ENCODE results near the gene RHOV. TPM values are rescaled to one million over a fixed set of nuclear protein-coding genes. Genes with fewer than 3 reads are reported as not detected.
A peak's percentile ranks its signal among the peaks of the same experiment; 100 is the strongest.

RHOV gene
- total and polyA plus RNA-seq, 2 experiments from 2014 or later = not detected

GRCh38 chr15:40889112-40889511 lies 15.1 kb upstream of the RHOV start:
- Histone ChIP-seq H3K9ac (no peak overlapping the region), H3K9me2 (ENCODE audit: insufficient read depth) (no peaks in the 10 kb centered on the region), H3F3A (ENCODE audit: insufficient read depth) (no peaks in the 10 kb centered on the region), H3K79me2 (ENCODE audit: insufficient read depth) (no peaks in the 10 kb centered on the region), H3K9me3 (ENCODE audit: low read depth) (no peaks in the 10 kb centered on the region), H3K27ac (no peak overlapping the region), H3K4me1 (ENCODE audit: insufficient read depth) (no peaks in the 10 kb centered on the region), H4K20me1 (ENCODE audit: insufficient read depth) (no peaks in the 10 kb centered on the region), H3K4me3 (no peak overlapping the region), H3K36me3 (ENCODE audit: low read depth) (no peaks in the 10 kb centered on the region), H3K27me3 (replicated peaks; ENCODE audit: insufficient read depth) (no peaks in the 10 kb centered on the region), H3K4me2 (ENCODE audit: unreplicated experiment) (no peak overlapping the region), H2AFZ (no peak overlapping the region)
- in situ Hi-C loops (cut with MboI) = no loop called here
- no peak for TF ChIP-seq EZH2 (IDR thresholded peaks at IDR 0.05; ENCODE audit: insufficient read depth, poor library complexity, severe bottlenecking)
- no peak for TF ChIP-seq EZH2phosphoT487 (IDR thresholded peaks at IDR 0.05; ENCODE audit: insufficient read depth, low read depth)
- DNase-seq = no peak

- Histone ChIP-seq H3K4me2 (ENCODE audit: unreplicated experiment) (no peak overlapping the region), H3K27me3 (replicated peaks; ENCODE audit: insufficient read depth) (no peaks in the 10 kb centered on the region), H3K4me1 (ENCODE audit: insufficient read depth) (no peaks in the 10 kb centered on the region), H3K27ac (no peak overlapping the region), H2AFZ (no peak overlapping the region), H3K9me2 (ENCODE audit: insufficient read depth) (no peaks in the 10 kb centered on the region), H4K20me1 (ENCODE audit: insufficient read depth) (no peaks in the 10 kb centered on the region), H3F3A (ENCODE audit: insufficient read depth) (no peaks in the 10 kb centered on the region), H3K4me3 (no peak overlapping the region), H3K36me3 (ENCODE audit: low read depth) (no peaks in the 10 kb centered on the region), H3K9me3 (ENCODE audit: low read depth) (no peaks in the 10 kb centered on the region), H3K79me2 (ENCODE audit: insufficient read depth) (no peaks in the 10 kb centered on the region), H3K9ac (no peak overlapping the region)
- 5 to 13% methylated on average over 1 of the region's 1 CpG for WGBS, 2 experiments (ENCODE audit: low coverage in 1 of 2, low lambda C conversion rate in 2 of 2, missing lambda C conversion rate in 2 of 2)
- DNase-seq = no peak
- TF ChIP-seq EZH2 (IDR thresholded peaks at IDR 0.05; ENCODE audit: insufficient read depth, poor library complexity, severe bottlenecking) (no peak), EZH2phosphoT487 (IDR thresholded peaks at IDR 0.05; ENCODE audit: insufficient read depth, low read depth) (no peak)
- in situ Hi-C loops (cut with MboI) = no loop called here
Observed at GRCh38 chr15:40886586-40886985, 12.6 kb upstream of the RHOV start.

DNA sequence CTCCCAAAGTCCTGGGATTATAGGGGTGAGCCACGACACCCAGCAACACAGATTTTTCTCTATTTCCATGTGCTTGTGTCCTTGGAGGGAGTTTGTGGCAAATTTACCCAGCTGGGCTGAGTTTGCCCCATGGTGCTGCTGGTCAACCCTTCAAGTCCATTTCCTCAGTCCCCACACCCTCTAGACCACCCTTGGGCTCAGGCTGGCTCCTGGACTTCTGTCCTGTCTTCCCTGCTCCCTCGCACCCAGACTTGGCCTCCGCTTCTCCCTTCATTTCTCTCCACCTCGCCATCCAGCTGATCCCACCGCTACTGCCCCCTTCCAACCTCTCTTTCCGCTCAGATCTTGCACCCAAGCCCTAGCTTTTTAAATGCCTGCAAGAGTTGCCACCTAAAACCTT lies 7.3 kb upstream of the RHOV start:
- no peak for TF ChIP-seq EZH2 (IDR thresholded peaks at IDR 0.05; ENCODE audit: insufficient read depth, poor library complexity, severe bottlenecking)
- no peak for TF ChIP-seq EZH2phosphoT487 (IDR thresholded peaks at IDR 0.05; ENCODE audit: insufficient read depth, low read depth)
- H3K9me3 ChIP-seq (ENCODE audit: low read depth) = no peaks in the 10 kb centered on the region
- WGBS, 2 experiments (ENCODE audit: low coverage in 1 of 2, low lambda C conversion rate in 2 of 2, missing lambda C conversion rate in 2 of 2) = 65 to 73% methylated on average over 6 of the region's 6 CpGs
- H3F3A ChIP-seq (ENCODE audit: insufficient read depth) = no peaks in the 10 kb centered on the region
- H3K4me3 ChIP-seq = no peak overlapping the region
- no peak for DNase-seq
- no peak overlapping the region for H3K9ac ChIP-seq
- H3K27me3 ChIP-seq (replicated peaks; ENCODE audit: insufficient read depth) = no peaks in the 10 kb centered on the region
- no peaks in the 10 kb centered on the region for H3K79me2 ChIP-seq (ENCODE audit: insufficient read depth)
- no peaks in the 10 kb centered on the region for H3K36me3 ChIP-seq (ENCODE audit: low read depth)
- no peaks in the 10 kb centered on the region for H3K9me2 ChIP-seq (ENCODE audit: insufficient read depth)
- no peak overlapping the region for H3K4me2 ChIP-seq (ENCODE audit: unreplicated experiment)
- no peak overlapping the region for H3K27ac ChIP-seq
- no peaks in the 10 kb centered on the region for H3K4me1 ChIP-seq (ENCODE audit: insufficient read depth)
- H2AFZ ChIP-seq = no peak overlapping the region
- in situ Hi-C loops (cut with MboI) = no loop called here
- H4K20me1 ChIP-seq (ENCODE audit: insufficient read depth) = no peaks in the 10 kb centered on the region

GRCh38 chr15:40879609-40880008 lies 5.6 kb upstream of the RHOV start:
- DNase-seq = no peak
- 61 to 62% methylated on average over 5 to 6 of the region's 6 CpGs for WGBS, 2 experiments (ENCODE audit: low coverage in 1 of 2, low lambda C conversion rate in 2 of 2, missing lambda C conversion rate in 2 of 2)

DNA sequence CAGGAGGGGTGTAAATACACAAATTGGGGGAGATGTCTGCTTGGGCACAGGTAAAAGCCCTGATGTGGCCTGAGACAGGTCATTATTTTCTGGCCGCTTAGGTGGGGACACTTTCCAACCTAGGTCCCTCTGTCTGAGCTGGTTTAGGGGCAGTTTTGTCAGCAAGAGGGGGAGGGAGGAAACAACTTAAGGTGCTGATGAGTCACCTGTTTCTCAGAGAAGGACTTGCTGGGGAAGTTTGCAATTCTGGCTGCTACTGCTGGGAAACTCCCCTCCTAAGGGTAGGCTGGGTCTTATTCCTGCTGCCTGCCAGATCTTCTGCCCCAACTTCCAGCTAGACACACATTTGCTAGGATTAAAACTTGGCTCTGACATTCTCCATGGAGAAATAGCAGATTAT lies 4.8 kb upstream of the RHOV start:
- no peak overlapping the region for H3K27ac ChIP-seq
- no peaks in the 10 kb centered on the region for H3K9me2 ChIP-seq (ENCODE audit: insufficient read depth)
- H3K9me3 ChIP-seq (ENCODE audit: low read depth) = no peaks in the 10 kb centered on the region
- no peaks in the 10 kb centered on the region for H3K36me3 ChIP-seq (ENCODE audit: low read depth)
- no peak overlapping the region for H2AFZ ChIP-seq
- 89 to 95% methylated on average over 1 of the region's 1 CpG for WGBS, 2 experiments (ENCODE audit: low coverage in 1 of 2, low lambda C conversion rate in 2 of 2, missing lambda C conversion rate in 2 of 2)
- no peaks in the 10 kb centered on the region for H3K79me2 ChIP-seq (ENCODE audit: insufficient read depth)
- no peaks in the 10 kb centered on the region for H3F3A ChIP-seq (ENCODE audit: insufficient read depth)
- no peaks in the 10 kb centered on the region for H4K20me1 ChIP-seq (ENCODE audit: insufficient read depth)
- H3K9ac ChIP-seq = no peak overlapping the region
- TF ChIP-seq EZH2phosphoT487 (IDR thresholded peaks at IDR 0.05; ENCODE audit: insufficient read depth, low read depth) (no peak), EZH2 (IDR thresholded peaks at IDR 0.05; ENCODE audit: insufficient read depth, poor library complexity, severe bottlenecking) (no peak)
- DNase-seq = peak; percentile 66
- no peak overlapping the region for H3K4me3 ChIP-seq
- H3K4me1 ChIP-seq (ENCODE audit: insufficient read depth) = no peaks in the 10 kb centered on the region
- H3K27me3 ChIP-seq (replicated peaks; ENCODE audit: insufficient read depth) = 0 out of 2 replicates have a peak, but pooled peaks cover 3% of the 10 kb centered on the region
- in situ Hi-C loops (cut with MboI) = no loop called here
- no peak overlapping the region for H3K4me2 ChIP-seq (ENCODE audit: unreplicated experiment)

More at GRCh38 chr15:40879609-40880008, 5.6 kb upstream of the RHOV start:
- in situ Hi-C loops (cut with MboI) = no loop called here
- Histone ChIP-seq H3K27me3 (replicated peaks; ENCODE audit: insufficient read depth) (0 out of 2 replicates have a peak, but pooled peaks cover 2% of the 10 kb centered on the region), H4K20me1 (ENCODE audit: insufficient read depth) (no peaks in the 10 kb centered on the region), H3K27ac (no peak overlapping the region), H3K9me2 (ENCODE audit: insufficient read depth) (no peaks in the 10 kb centered on the region), H3K4me3 (no peak overlapping the region), H2AFZ (no peak overlapping the region), H3K9ac (no peak overlapping the region), H3F3A (ENCODE audit: insufficient read depth) (no peaks in the 10 kb centered on the region), H3K4me1 (ENCODE audit: insufficient read depth) (no peaks in the 10 kb centered on the region), H3K9me3 (ENCODE audit: low read depth) (no peaks in the 10 kb centered on the region), H3K79me2 (ENCODE audit: insufficient read depth) (no peaks in the 10 kb centered on the region), H3K36me3 (ENCODE audit: low read depth) (no peaks in the 10 kb centered on the region), H3K4me2 (ENCODE audit: unreplicated experiment) (no peak overlapping the region)
- TF ChIP-seq EZH2 (IDR thresholded peaks at IDR 0.05; ENCODE audit: insufficient read depth, poor library complexity, severe bottlenecking) (no peak), EZH2phosphoT487 (IDR thresholded peaks at IDR 0.05; ENCODE audit: insufficient read depth, low read depth) (no peak)

All from GM23248 (cell line).